Measurements from ENCODE around the gene SCRT2. TPM values are rescaled to one million over a fixed set of nuclear protein-coding genes. Genes with fewer than 3 reads are reported as not detected.

SCRT2 gene
- total and polyA plus RNA-seq, 2 of the 4 experiments (the other 2 are of a cell fraction), result not detected

DNA sequence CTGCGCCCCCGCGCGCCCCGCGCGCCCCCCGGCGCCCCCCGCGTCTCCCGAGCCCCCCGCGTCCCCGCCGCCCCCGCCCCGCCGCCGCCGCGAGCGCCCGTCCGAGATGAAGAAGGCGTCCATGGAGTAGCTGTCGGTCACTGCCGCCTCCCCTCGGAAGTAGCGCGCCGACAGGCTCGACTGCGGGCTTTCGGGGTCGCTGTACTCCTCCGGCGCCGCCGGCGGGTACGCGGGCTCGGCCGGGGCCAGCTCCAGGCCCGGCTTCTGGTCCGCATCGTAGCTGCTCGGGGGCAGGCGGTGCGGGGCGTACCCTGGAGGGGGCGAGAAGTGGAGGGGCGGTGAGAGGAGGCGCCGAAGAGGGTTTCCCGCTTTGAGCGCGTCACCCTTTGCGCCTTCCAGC is 11.5 kb downstream of the SCRT2 start:
- Histone ChIP-seq H2BK20ac (ENCODE audit: low read depth, low read length) (no peak overlapping the region), H2BK5ac (ENCODE audit: low read depth, low read length, poor library complexity, severe bottlenecking) (no peak overlapping the region), H3K79me1 (ENCODE audit: low read depth in 1 of 2, low read length in 2 of 2) (no peaks in the 10 kb centered on the region), H4K8ac (ENCODE audit: low read depth in 2 of 2, low read length in 2 of 2) (no peak overlapping the region), H2AK9ac (replicated peaks; ENCODE audit: low read depth, low read length, poor library complexity) (no peak overlapping the region), H3K23ac (ENCODE audit: low read depth, low read length) (no peak overlapping the region), H3K9me3 (ENCODE audit: control insufficient read depth, insufficient read depth, low read length) (no peaks in the 10 kb centered on the region), H2BK120ac (ENCODE audit: low read depth, low read length) (no peak overlapping the region), H3K9ac (ENCODE audit: low read depth, low read length) (no peak overlapping the region), H3K4ac (ENCODE audit: low read depth, low read length) (no peak overlapping the region), H3K4me3 (ENCODE audit: insufficient read depth, low read depth, low read length) (no peak overlapping the region), H2AFZ (replicated peaks; ENCODE audit: low read length, poor library complexity) (no peak overlapping the region), H3K4me1 (ENCODE audit: control insufficient read depth, insufficient read depth, low read length) (peaks cover 3% of the 10 kb centered on the region), H3K27ac (ENCODE audit: insufficient read depth, low read length) (no peak overlapping the region), H3K36me3 (ENCODE audit: control insufficient read depth, insufficient read depth, low read length) (no peaks in the 10 kb centered on the region), H2BK15ac (ENCODE audit: low read depth, low read length) (no peak overlapping the region), H2AK5ac (ENCODE audit: low read depth, low read length) (no peak overlapping the region), H3K9me1 (ENCODE audit: insufficient read depth, low read length) (0 out of 2 replicates have a peak, but pooled peaks cover under 1% of the 10 kb centered on the region), H4K91ac (ENCODE audit: insufficient read depth, low read depth, low read length) (no peak overlapping the region), H3K56ac (ENCODE audit: extremely low read depth, insufficient read depth, low read length) (no peak overlapping the region), H4K5ac (ENCODE audit: low read depth, low read length) (no peak overlapping the region), H3K4me2 (ENCODE audit: low read depth, low read length) (no peak overlapping the region), H3K27me3 (ENCODE audit: control insufficient read depth, insufficient read depth, low read length) (peaks cover 69% of the 10 kb centered on the region), H4K20me1 (ENCODE audit: insufficient read depth, low read length) (no peaks in the 10 kb centered on the region), H3K14ac (replicated peaks; ENCODE audit: low read depth, low read length) (no peak overlapping the region), H3K18ac (ENCODE audit: low read depth, low read length) (no peak overlapping the region)
- no TSS peak for BruUV-seq (replicated peaks)
- no peak for TF ChIP-seq RFX5 (IDR thresholded peaks at IDR 0.05; ENCODE audit: low read depth, low read length)
- no peak for TF ChIP-seq SMC3 (IDR thresholded peaks at IDR 0.05; ENCODE audit: low read depth, low read length)
- no peak for TF ChIP-seq NFE2L2 (IDR thresholded peaks at IDR 0.05; ENCODE audit: low read depth, low read length)
- no peak for TF ChIP-seq BHLHE40 (IDR thresholded peaks at IDR 0.05; ENCODE audit: low read depth, low read length)
- TF ChIP-seq MAFK (IDR thresholded peaks at IDR 0.05; ENCODE audit: low read depth, low read length), result no peak
- no peak for TF ChIP-seq MXI1 (IDR thresholded peaks at IDR 0.05; ENCODE audit: borderline replicate concordance, low read depth, low read length)
- TF ChIP-seq, protein P1, sequence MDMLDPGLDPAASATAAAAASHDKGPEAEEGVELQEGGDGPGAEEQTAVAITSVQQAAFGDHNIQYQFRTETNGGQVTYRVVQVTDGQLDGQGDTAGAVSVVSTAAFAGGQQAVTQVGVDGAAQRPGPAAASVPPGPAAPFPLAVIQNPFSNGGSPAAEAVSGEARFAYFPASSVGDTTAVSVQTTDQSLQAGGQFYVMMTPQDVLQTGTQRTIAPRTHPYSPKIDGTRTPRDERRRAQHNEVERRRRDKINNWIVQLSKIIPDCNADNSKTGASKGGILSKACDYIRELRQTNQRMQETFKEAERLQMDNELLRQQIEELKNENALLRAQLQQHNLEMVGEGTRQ (IDR thresholded peaks at IDR 0.05; ENCODE audit: low read depth, low read length), result no peak
- TF ChIP-seq, protein P2, sequence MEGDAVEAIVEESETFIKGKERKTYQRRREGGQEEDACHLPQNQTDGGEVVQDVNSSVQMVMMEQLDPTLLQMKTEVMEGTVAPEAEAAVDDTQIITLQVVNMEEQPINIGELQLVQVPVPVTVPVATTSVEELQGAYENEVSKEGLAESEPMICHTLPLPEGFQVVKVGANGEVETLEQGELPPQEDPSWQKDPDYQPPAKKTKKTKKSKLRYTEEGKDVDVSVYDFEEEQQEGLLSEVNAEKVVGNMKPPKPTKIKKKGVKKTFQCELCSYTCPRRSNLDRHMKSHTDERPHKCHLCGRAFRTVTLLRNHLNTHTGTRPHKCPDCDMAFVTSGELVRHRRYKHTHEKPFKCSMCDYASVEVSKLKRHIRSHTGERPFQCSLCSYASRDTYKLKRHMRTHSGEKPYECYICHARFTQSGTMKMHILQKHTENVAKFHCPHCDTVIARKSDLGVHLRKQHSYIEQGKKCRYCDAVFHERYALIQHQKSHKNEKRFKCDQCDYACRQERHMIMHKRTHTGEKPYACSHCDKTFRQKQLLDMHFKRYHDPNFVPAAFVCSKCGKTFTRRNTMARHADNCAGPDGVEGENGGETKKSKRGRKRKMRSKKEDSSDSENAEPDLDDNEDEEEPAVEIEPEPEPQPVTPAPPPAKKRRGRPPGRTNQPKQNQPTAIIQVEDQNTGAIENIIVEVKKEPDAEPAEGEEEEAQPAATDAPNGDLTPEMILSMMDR (conservative IDR thresholded peaks at IDR 0.05; ENCODE audit: low read depth, low read length), result no peak
- TF ChIP-seq MAZ (IDR thresholded peaks at IDR 0.05; ENCODE audit: borderline replicate concordance, low read depth, low read length), result no peak
- TF ChIP-seq RCOR1 (IDR thresholded peaks at IDR 0.05; ENCODE audit: insufficient replicate concordance, low read length), result no peak
- TF ChIP-seq FOS (IDR thresholded peaks at IDR 0.05; ENCODE audit: low read depth, low read length), result no peak
- TF ChIP-seq, protein P3, sequence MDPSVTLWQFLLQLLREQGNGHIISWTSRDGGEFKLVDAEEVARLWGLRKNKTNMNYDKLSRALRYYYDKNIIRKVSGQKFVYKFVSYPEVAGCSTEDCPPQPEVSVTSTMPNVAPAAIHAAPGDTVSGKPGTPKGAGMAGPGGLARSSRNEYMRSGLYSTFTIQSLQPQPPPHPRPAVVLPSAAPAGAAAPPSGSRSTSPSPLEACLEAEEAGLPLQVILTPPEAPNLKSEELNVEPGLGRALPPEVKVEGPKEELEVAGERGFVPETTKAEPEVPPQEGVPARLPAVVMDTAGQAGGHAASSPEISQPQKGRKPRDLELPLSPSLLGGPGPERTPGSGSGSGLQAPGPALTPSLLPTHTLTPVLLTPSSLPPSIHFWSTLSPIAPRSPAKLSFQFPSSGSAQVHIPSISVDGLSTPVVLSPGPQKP (IDR thresholded peaks at IDR 0.05; ENCODE audit: borderline replicate concordance, low read depth, low read length), result no peak
- no peak for TF ChIP-seq RAD21 (IDR thresholded peaks at IDR 0.05; ENCODE audit: low read length)
- TF ChIP-seq POLR2A (IDR thresholded peaks at IDR 0.05; ENCODE audit: low read depth, low read length), result no peak
- TF ChIP-seq CHD1 (IDR thresholded peaks at IDR 0.05; ENCODE audit: low read depth, low read length), result no peak
- TF ChIP-seq CEBPB (IDR thresholded peaks at IDR 0.05; ENCODE audit: low read depth, low read length), result no peak
- dilution Hi-C loops (cut with HindIII; ENCODE audit: low sequenced_read_pairs, unreplicated experiment), result no loop called here
- in situ Hi-C loops (cut with MboI; ENCODE audit: low sequenced_read_pairs), result no loop called here
- 0% methylated on average over 6 of the region's 60 CpGs; no CpG with 5 or more reads in 1 of the 2 experiments for WGBS, 2 experiments (ENCODE audit: extremely low coverage in 2 of 2, insufficient read length in 1 of 2)
- POLR2A ChIA-PET (ENCODE audit: unreplicated experiment), result no interaction called here
- intact Hi-C loops (cut with micrococcal nuclease), result no loop called here
- CTCF ChIA-PET, result no interaction called here
- no peak for DNase-seq
- no peak for ATAC-seq (ENCODE audit: low read depth)
